ENCODE measurements around the gene MEF2C.

- no peak for TF ChIP-seq RAD21 (IDR thresholded peaks at IDR 0.05)
- TF ChIP-seq, protein P1, sequence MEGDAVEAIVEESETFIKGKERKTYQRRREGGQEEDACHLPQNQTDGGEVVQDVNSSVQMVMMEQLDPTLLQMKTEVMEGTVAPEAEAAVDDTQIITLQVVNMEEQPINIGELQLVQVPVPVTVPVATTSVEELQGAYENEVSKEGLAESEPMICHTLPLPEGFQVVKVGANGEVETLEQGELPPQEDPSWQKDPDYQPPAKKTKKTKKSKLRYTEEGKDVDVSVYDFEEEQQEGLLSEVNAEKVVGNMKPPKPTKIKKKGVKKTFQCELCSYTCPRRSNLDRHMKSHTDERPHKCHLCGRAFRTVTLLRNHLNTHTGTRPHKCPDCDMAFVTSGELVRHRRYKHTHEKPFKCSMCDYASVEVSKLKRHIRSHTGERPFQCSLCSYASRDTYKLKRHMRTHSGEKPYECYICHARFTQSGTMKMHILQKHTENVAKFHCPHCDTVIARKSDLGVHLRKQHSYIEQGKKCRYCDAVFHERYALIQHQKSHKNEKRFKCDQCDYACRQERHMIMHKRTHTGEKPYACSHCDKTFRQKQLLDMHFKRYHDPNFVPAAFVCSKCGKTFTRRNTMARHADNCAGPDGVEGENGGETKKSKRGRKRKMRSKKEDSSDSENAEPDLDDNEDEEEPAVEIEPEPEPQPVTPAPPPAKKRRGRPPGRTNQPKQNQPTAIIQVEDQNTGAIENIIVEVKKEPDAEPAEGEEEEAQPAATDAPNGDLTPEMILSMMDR (IDR thresholded peaks at IDR 0.05; ENCODE audit: low read depth, low read length, missing input control): no peak
Measured at GRCh38 chr5:88740604-88741185, 142.3 kb downstream of the MEF2C start.
